ENCODE measurements around the gene NETO2. TPM values are rescaled to one million over a fixed set of nuclear protein-coding genes. Genes with fewer than 3 reads are reported as not detected.

The NETO2 gene
- total and polyA plus RNA-seq, 9 of the 15 experiments (the other 6 are each of a cell fraction or from before 2014, with no cell fraction given) = 4.1 to 37.0 (median 22.2) TPM

GRCh38 chr16:47069841-47070584 is 73.7 kb downstream of the NETO2 start (continued):
- TF ChIP-seq ZNF311 (CRISPR knock-in tag; IDR thresholded peaks at IDR 0.05) = no peak
- no peak for TF ChIP-seq TBP (optimal IDR thresholded peaks at IDR 0.05; ENCODE audit: low read depth, low read length)
- TF ChIP-seq, protein P1, sequence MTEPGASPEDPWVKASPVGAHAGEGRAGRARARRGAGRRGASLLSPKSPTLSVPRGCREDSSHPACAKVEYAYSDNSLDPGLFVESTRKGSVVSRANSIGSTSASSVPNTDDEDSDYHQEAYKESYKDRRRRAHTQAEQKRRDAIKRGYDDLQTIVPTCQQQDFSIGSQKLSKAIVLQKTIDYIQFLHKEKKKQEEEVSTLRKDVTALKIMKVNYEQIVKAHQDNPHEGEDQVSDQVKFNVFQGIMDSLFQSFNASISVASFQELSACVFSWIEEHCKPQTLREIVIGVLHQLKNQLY (CRISPR knock-in tag; conservative IDR thresholded peaks at IDR 0.05) = no peak
- TF ChIP-seq MEF2A (IDR thresholded peaks at IDR 0.05; ENCODE audit: control insufficient read depth, low read depth, low read length) = no peak
- no peak for TF ChIP-seq TEAD4 (IDR thresholded peaks at IDR 0.05; ENCODE audit: low read length)
- TF ChIP-seq TEAD4 (CRISPR knock-in tag; IDR thresholded peaks at IDR 0.05; ENCODE audit: borderline replicate concordance) = no peak

DNA sequence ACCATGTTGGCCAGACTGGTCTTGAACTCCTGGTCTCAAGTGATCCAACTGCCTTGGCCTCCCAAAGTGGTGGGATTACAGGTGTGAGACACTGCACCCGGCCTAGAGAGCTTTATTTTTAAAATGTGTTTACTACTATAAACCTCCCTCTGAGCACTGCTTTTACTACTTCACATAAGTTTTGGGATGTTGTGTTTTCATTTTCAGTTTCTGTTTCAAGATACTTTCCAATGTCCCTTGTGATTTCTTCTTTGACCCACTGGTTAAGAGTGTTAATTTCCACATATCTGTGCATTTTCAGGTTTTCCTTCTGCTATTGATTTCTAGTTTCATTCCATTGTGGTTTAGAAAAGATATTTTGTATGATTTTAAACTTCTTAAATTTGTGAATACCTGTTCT is 74.4 kb downstream of the NETO2 start:
- H3K27ac ChIP-seq (ENCODE audit: extremely low read depth, low read depth, low read length) = no peak overlapping the region
- ATAC-seq (no peak), DNase-seq (ENCODE audit: extremely low read depth in 1 of 4, low spot score in 3 of 4) (no peak), FAIRE-seq (no peak)
- no peaks in the 10 kb centered on the region for H3K4me1 ChIP-seq (replicated peaks in 1 of 2; ENCODE audit: control insufficient read depth in 2 of 2, insufficient read depth in 2 of 2, low read length in 2 of 2)
- H3K36me3 ChIP-seq (ENCODE audit: control insufficient read depth, insufficient read depth, low read length) = no peaks in the 10 kb centered on the region
- no peak overlapping the region for H3K4me2 ChIP-seq (ENCODE audit: insufficient read depth, low read length)
- BruUV-seq (replicated peaks) = no TSS peak
- H3K27me3 ChIP-seq (ENCODE audit: control insufficient read depth in 2 of 2, insufficient read depth in 2 of 2, low read length in 2 of 2) = peaks cover 24 to 36% of the 10 kb centered on the region in 2 experiments
- intact Hi-C loops (cut with micrococcal nuclease) = no loop called here
- no peaks in the 10 kb centered on the region for H4K20me1 ChIP-seq (replicated peaks; ENCODE audit: control insufficient read depth, insufficient read depth, low read length)
- CTCF ChIA-PET (ENCODE audit: low intra/inter-chr PET ratio) = no interaction called here
- H2AFZ ChIP-seq (ENCODE audit: low read depth, low read length) = no peak overlapping the region
- no peaks in the 10 kb centered on the region for H3K9me3 ChIP-seq (replicated peaks; ENCODE audit: control insufficient read depth, insufficient read depth, low read depth, low read length)
- no peaks in the 10 kb centered on the region for H3K9me1 ChIP-seq (ENCODE audit: control insufficient read depth, insufficient read depth, low read length)
- H3K4me3 ChIP-seq = no peak overlapping the region
- WGBS (ENCODE audit: insufficient coverage, low coverage, missing lambda C conversion rate) = 0% methylated on average over 1 of the region's 1 CpG
- no peaks in the 10 kb centered on the region for H3K79me2 ChIP-seq (ENCODE audit: control insufficient read depth, insufficient read depth, low read length)
- no peak overlapping the region for H3K9ac ChIP-seq (ENCODE audit: insufficient read depth in 1 of 2, low read depth in 2 of 2, low read length in 2 of 2)
- in situ Hi-C loops (cut with MboI) = no loop called here
- POLR2A ChIA-PET = interaction anchor here (0.8 kb wide), 1 partner anchor 13 kb away, joined by 5 read pairs; no protein-coding TSS in a partner anchor
- TF ChIP-seq NFIC (IDR thresholded peaks at IDR 0.05) (no peak), PTTG1 (tag; IDR thresholded peaks at IDR 0.05; ENCODE audit: low read depth) (no peak), ARID2 (IDR thresholded peaks at IDR 0.05) (no peak), ZNF551 (CRISPR knock-in tag; IDR thresholded peaks at IDR 0.05) (no peak), MEF2A (IDR thresholded peaks at IDR 0.05; ENCODE audit: control insufficient read depth, low read depth, low read length) (no peak), BACH1 (tag; IDR thresholded peaks at IDR 0.05) (no peak), TAL1 (IDR thresholded peaks at IDR 0.05) (no peak), PTBP1 (IDR thresholded peaks at IDR 0.05; ENCODE audit: low read depth, low read length) (no peak), ZNF217 (CRISPR knock-in tag; IDR thresholded peaks at IDR 0.05) (no peak), EGR1 (conservative IDR thresholded peaks at IDR 0.05) (no peak), ZKSCAN8 (CRISPR knock-in tag; IDR thresholded peaks at IDR 0.05) (no peak), CHD2 (IDR thresholded peaks at IDR 0.05; ENCODE audit: low read depth, low read length) (no peak), ZNF197 (CRISPR knock-in tag; IDR thresholded peaks at IDR 0.05; ENCODE audit: low read depth) (no peak), ZNF512 (tag; IDR thresholded peaks at IDR 0.05) (no peak), PCBP2 (IDR thresholded peaks at IDR 0.05; ENCODE audit: low read depth, low read length, poor library complexity, severe bottlenecking) (no peak), FIP1L1 (IDR thresholded peaks at IDR 0.05; ENCODE audit: low read depth, low read length, poor library complexity, severe bottlenecking) (no peak)
